ENCODE measurements around the gene EHD2.

- TF ChIP-seq CTCF (IDR thresholded peaks at IDR 0.05; ENCODE audit: borderline replicate concordance, extremely low read depth, low read length, poor library complexity, severe bottlenecking) (no peak), EZH2 (IDR thresholded peaks at IDR 0.05; ENCODE audit: borderline replicate concordance, low read depth, low read length, severe bottlenecking) (no peak)
These were observed 65.7 kb downstream of the EHD2 start for GRCh38 chr19:47778954-47779351.

Measured in DND-41 (cell line).